Lower leg skin (tissue), 4 donors: Measurements from ENCODE around the gene TALDO1. TPM values are rescaled to one million over a fixed set of nuclear protein-coding genes. Genes with fewer than 3 reads are reported as not detected.

Experiments used
- DNase-seq, 2 donors: peaks; one replicate each; pipeline ENCODE4 v3.0.0-alpha.2; 2019; ENCODE audit warnings: low spot score in 2 of 2
- H3K4me3 ChIP-seq: fragments of 200-600 bp; sonication (generic); 2 replicates; pipeline ENCODE4 v1.5.1; 2017; ENCODE audit warnings: mild to moderate bottlenecking, low read depth; ENCODE audit not compliant: poor library complexity, severe bottlenecking
- POLR2A ChIP-seq, 2 donors: fragments of 450-650 bp; IDR thresholded peaks; one replicate each; pipeline ENCODE4 v1.6.1; 2016 to 2017; ENCODE audit warnings: antibody characterized with exemption in 2 of 2, mild to moderate bottlenecking in 1 of 2, moderate library complexity in 1 of 2
- WGBS, 2 donors: methylation state at CpG; one replicate each; pipeline ENCODE4 v1.1.5; 2018; 5-methylcytosine and 5-hydroxymethylcytosine counted together
- intact Hi-C: fragments of 100-400 bp; cut with DNase I; formaldehyde crosslinking; loops from one replicate; pipeline ENCODE4 v1.15.0; 2023; ENCODE audit warnings: low total_unique reads
- total RNA-seq, 4 donors: library from RNA; depleted of rRNA; stranded (reverse); fragments of >200 nt; gene quantifications; one replicate each; pipeline ENCODE4 v1.1.0, GENCODE V29; 2016
- TF ChIP-seq, protein P1 (sequence below), 3 donors: fragments of 450-650 bp; IDR thresholded peaks; one replicate each; pipeline ENCODE4 v1.5.1; 2016; ENCODE audit warnings: antibody characterized with exemption in 3 of 3, mild to moderate bottlenecking in 3 of 3, moderate library complexity in 2 of 3

TALDO1 gene
- total RNA-seq, 4 donors from 2014 or later: 167 to 249 (median 183) TPM

DNA sequence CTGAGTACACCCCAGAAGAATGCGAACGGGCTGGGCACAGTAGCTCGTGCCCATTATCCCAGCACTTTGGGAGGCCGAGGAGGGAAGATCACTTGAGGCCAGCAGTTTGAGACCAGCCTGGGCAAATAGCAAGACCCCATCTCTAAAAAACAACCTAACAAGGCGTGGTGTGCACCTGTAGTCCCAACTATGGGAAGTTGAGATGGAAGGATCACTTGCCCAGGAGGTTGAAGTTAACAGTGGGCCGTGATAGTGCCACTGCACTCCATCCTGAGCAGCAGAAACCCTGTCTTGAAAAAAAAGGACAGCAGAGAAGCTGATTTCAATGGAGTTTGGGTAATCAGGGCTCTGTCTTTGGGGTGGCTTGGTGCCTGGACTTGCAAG, 65.8 kb downstream of the TALDO1 start:
- WGBS, 2 donors: 81 to 83% methylated on average over 6 of the region's 6 CpGs
- intact Hi-C loops: no loop called here
- TF ChIP-seq, protein P1, sequence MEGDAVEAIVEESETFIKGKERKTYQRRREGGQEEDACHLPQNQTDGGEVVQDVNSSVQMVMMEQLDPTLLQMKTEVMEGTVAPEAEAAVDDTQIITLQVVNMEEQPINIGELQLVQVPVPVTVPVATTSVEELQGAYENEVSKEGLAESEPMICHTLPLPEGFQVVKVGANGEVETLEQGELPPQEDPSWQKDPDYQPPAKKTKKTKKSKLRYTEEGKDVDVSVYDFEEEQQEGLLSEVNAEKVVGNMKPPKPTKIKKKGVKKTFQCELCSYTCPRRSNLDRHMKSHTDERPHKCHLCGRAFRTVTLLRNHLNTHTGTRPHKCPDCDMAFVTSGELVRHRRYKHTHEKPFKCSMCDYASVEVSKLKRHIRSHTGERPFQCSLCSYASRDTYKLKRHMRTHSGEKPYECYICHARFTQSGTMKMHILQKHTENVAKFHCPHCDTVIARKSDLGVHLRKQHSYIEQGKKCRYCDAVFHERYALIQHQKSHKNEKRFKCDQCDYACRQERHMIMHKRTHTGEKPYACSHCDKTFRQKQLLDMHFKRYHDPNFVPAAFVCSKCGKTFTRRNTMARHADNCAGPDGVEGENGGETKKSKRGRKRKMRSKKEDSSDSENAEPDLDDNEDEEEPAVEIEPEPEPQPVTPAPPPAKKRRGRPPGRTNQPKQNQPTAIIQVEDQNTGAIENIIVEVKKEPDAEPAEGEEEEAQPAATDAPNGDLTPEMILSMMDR (IDR thresholded peaks at IDR 0.05): no peak
- no peak for TF ChIP-seq POLR2A (IDR thresholded peaks at IDR 0.05)
- no peak for DNase-seq
- no peak overlapping the region for H3K4me3 ChIP-seq

DNA sequence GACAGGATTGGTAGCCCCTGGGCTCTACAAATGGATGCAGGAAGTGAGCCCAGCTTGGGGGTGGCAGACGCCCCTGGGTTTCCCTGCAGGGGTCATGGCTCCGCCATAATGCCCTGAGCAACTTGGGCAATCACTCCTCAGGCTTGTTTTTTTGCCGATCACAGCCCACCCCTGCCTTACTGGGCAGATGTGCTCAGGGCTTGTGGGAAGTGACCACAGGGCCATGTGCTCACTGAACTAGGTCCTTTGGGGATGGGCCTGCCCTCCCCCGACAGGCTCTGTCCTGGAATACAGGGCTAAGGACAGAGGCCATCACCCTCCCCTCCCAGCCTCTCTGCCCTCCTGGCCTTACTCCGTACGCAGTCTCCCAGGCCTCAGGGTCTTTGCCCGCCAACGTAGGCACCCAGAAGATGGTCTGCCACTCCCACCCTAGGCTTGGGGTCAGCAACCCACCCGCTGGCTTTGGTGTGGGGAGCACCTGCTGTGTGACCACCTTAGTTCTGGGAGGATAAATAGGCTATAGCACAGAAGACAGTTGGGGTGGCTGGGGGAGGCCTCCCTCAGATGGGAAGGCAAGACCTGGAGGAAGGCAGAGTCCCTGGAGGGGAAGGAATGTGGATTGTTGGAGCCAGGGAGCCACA, 66.3 kb downstream of the TALDO1 start:
- no peak overlapping the region for H3K4me3 ChIP-seq
- intact Hi-C loops: no loop called here
- DNase-seq: no peak
- 69 to 80% methylated on average over 9 of the region's 9 CpGs for WGBS, 2 donors
- TF ChIP-seq POLR2A (IDR thresholded peaks at IDR 0.05): no peak
- TF ChIP-seq, protein P1 (IDR thresholded peaks at IDR 0.05): no peak

Other genes with a start within 250 kb of the TALDO1 start
- gene RNH1, start 240.2 kb upstream of the TALDO1 start, total RNA-seq: 100 to 1,000 TPM; 419 to 465 (median 446) TPM
- gene HRAS, start 211.9 kb upstream of the TALDO1 start, total RNA-seq: 100 to 1,000 TPM in 3 of 4 donors, 10 to 100 TPM in 1; 98.5 to 196 (median 117) TPM
- 1 to 10 TPM; 1.5 to 2.7 (median 1.8) TPM for gene LRRC56, start 209.9 kb upstream of the TALDO1 start, total RNA-seq
- 10 to 100 TPM in 2 of 4 donors, 1 to 10 TPM in 2; 7.6 to 20.4 (median 11.2) TPM for gene LMNTD2, start 186.7 kb upstream of the TALDO1 start, total RNA-seq
- 100 to 1,000 TPM in 3 of 4 donors, 10 to 100 TPM in 1; 99.7 to 174 (median 139) TPM for gene RASSF7, start 186.5 kb upstream of the TALDO1 start, total RNA-seq
- 10 to 100 TPM; 30.0 to 55.2 (median 31.5) TPM for gene PHRF1, start 171.0 kb upstream of the TALDO1 start, total RNA-seq
- 10 to 100 TPM; 33.7 to 40.9 (median 36.6) TPM for gene IRF7, start 131.5 kb upstream of the TALDO1 start, total RNA-seq
- not detected for gene CDHR5, start 122.5 kb upstream of the TALDO1 start, total RNA-seq
- gene SCT, start 120.3 kb upstream of the TALDO1 start, total RNA-seq: not detected
- 1 to 10 TPM in 1 of 4 donors, under 1 TPM in 1, not detected in 2; 0.23 to 2.0 TPM for gene DRD4, start 110.2 kb upstream of the TALDO1 start, total RNA-seq
- 10 to 100 TPM; 31.1 to 57.0 (median 39.6) TPM for gene DEAF1, start 52.2 kb upstream of the TALDO1 start, total RNA-seq
- 10 to 100 TPM; 28.9 to 70.9 (median 42.9) TPM for gene TMEM80, start 51.6 kb upstream of the TALDO1 start, total RNA-seq
- gene EPS8L2, start 41.2 kb upstream of the TALDO1 start, total RNA-seq: 100 to 1,000 TPM; 143 to 242 (median 164) TPM
- gene GATD1, start 30.0 kb downstream of the TALDO1 start, total RNA-seq: 10 to 100 TPM; 30.9 to 52.4 (median 39.8) TPM
- gene CEND1, start 42.6 kb downstream of the TALDO1 start, total RNA-seq: not detected
- 10 to 100 TPM; 10.9 to 19.2 (median 14.8) TPM for gene SLC25A22, start 50.8 kb downstream of the TALDO1 start, total RNA-seq
- gene PIDD1, start 57.8 kb downstream of the TALDO1 start, total RNA-seq: 10 to 100 TPM; 16.4 to 44.3 (median 24.5) TPM
- 1,000 to 10,000 TPM in 1 of 4 donors, 100 to 1,000 TPM in 3; 479 to 1,471 (median 745) TPM for gene RPLP2, start 62.5 kb downstream of the TALDO1 start, total RNA-seq
- 10 to 100 TPM; 55.5 to 99.7 (median 72.4) TPM for gene PNPLA2, start 71.5 kb downstream of the TALDO1 start, total RNA-seq
- 10 to 100 TPM; 14.5 to 47.9 (median 32.3) TPM for gene CRACR2B, start 80.5 kb downstream of the TALDO1 start, total RNA-seq
- 100 to 1,000 TPM; 124 to 186 (median 157) TPM for gene CD151, start 85.5 kb downstream of the TALDO1 start, total RNA-seq
- 10 to 100 TPM; 39.1 to 61.2 (median 51.4) TPM for gene POLR2L, start 95.1 kb downstream of the TALDO1 start, total RNA-seq
- gene TSPAN4, start 95.4 kb downstream of the TALDO1 start, total RNA-seq: 10 to 100 TPM; 57.3 to 88.3 (median 70.7) TPM
- 10 to 100 TPM; 35.5 to 59.4 (median 50.7) TPM for gene CHID1, start 163.3 kb downstream of the TALDO1 start, total RNA-seq
- 10 to 100 TPM; 33.6 to 76.6 (median 46.4) TPM for gene AP2A2, start 178.4 kb downstream of the TALDO1 start, total RNA-seq